ENCODE measurements around the gene FBXO41. TPM values are rescaled to one million over a fixed set of nuclear protein-coding genes. Genes with fewer than 3 reads are reported as not detected.

The FBXO41 gene
- total and polyA plus RNA-seq, 9 of the 15 experiments (the other 6 are each of a cell fraction or from before 2014, with no cell fraction given): 0.21 to 8.2 (median 3.5) TPM

DNA sequence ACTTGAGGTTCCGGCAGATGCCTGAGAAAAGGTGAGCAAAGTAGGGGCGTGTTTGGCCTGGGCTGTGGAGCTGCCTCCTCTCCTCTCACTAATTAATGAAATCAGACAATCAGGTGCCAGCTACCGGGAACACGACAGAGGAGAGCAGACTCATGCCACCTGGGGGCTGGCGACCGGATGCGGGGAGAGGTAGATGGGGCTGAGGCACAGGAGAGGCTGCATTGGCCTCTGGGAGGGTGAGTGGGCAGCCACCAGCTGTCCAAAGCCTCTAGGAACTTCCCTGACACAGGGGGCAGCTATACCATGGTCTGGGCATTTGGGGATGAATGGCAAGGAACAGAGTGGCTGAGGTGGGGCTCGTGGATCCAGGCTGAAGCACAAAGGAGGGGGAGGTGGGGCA lies 25.0 kb downstream of the FBXO41 start:
- H3K4me2 ChIP-seq (ENCODE audit: insufficient read depth, low read length): no peak overlapping the region
- no peak overlapping the region for H3K4me3 ChIP-seq
- no peaks in the 10 kb centered on the region for H3K79me2 ChIP-seq (ENCODE audit: control insufficient read depth, insufficient read depth, low read length)
- peaks cover 8% of the 10 kb centered on the region; the same call in 2 of the 3 replicates for H3K36me3 ChIP-seq (ENCODE audit: control insufficient read depth, insufficient read depth, low read length)
- no peaks in the 10 kb centered on the region for H3K9me3 ChIP-seq (replicated peaks; ENCODE audit: control insufficient read depth, insufficient read depth, low read depth, low read length)
- intact Hi-C loops (cut with micrococcal nuclease) (loop anchor here (5.0 to 10.0 kb wide), 2 partner anchors 82 to 274 kb away; no protein-coding TSS in a partner anchor), in situ Hi-C loops (cut with MboI) (no loop called here)
- BruUV-seq (replicated peaks): no TSS peak
- FAIRE-seq (no peak), ATAC-seq (no peak), DNase-seq (ENCODE audit: extremely low read depth in 1 of 4, low spot score in 3 of 4) (no peak)
- H3K27ac ChIP-seq (ENCODE audit: extremely low read depth, low read depth, low read length): no peak overlapping the region
- no peaks in the 10 kb centered on the region for H3K9me1 ChIP-seq (ENCODE audit: control insufficient read depth, insufficient read depth, low read length)
- no peaks in the 10 kb centered on the region for H3K27me3 ChIP-seq (ENCODE audit: control insufficient read depth in 2 of 2, insufficient read depth in 2 of 2, low read length in 2 of 2)
- peaks cover 6% of the 10 kb centered on the region; the same call in 1 of the 2 replicates for H4K20me1 ChIP-seq (replicated peaks; ENCODE audit: control insufficient read depth, insufficient read depth, low read length)
- no peak overlapping the region for H2AFZ ChIP-seq (ENCODE audit: low read depth, low read length)
- peaks cover 2 to 19% of the 10 kb centered on the region in 2 experiments; a peak in 2 of 5 replicates for H3K4me1 ChIP-seq (replicated peaks in 1 of 2; ENCODE audit: control insufficient read depth in 2 of 2, insufficient read depth in 2 of 2, low read length in 2 of 2)
- ChIA-PET CTCF (ENCODE audit: low intra/inter-chr PET ratio) (interaction anchor here (1.0 to 2.0 kb wide), 2 partner anchors 101 to 366 kb away, joined by 3 to 10 read pairs; no protein-coding TSS in a partner anchor), POLR2A (interaction anchor here (0.7 kb wide), 2 partner anchors 21 to 82 kb away, joined by 4 to 5 read pairs; no protein-coding TSS in a partner anchor)
- H3K9ac ChIP-seq (ENCODE audit: insufficient read depth in 1 of 2, low read depth in 2 of 2, low read length in 2 of 2): peak overlapping the region in 1 of 2 experiments; percentile 26; a peak in 1 of 4 replicates
- WGBS (ENCODE audit: insufficient coverage, low coverage, missing lambda C conversion rate): 56% methylated on average over 8 of the region's 8 CpGs
- TF ChIP-seq SMAD2 (IDR thresholded peaks at IDR 0.05; ENCODE audit: low read depth, low read length): no peak
- TF ChIP-seq CBFA2T2 (conservative IDR thresholded peaks at IDR 0.05): no peak
- TF ChIP-seq, protein P1, sequence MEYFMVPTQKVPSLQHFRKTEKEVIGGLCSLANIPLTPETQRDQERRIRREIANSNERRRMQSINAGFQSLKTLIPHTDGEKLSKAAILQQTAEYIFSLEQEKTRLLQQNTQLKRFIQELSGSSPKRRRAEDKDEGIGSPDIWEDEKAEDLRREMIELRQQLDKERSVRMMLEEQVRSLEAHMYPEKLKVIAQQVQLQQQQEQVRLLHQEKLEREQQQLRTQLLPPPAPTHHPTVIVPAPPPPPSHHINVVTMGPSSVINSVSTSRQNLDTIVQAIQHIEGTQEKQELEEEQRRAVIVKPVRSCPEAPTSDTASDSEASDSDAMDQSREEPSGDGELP (CRISPR knock-in tag; IDR thresholded peaks at IDR 0.05; ENCODE audit: borderline replicate concordance): no peak
- TF ChIP-seq COPS2 (conservative IDR thresholded peaks at IDR 0.05): no peak
- TF ChIP-seq DIDO1 (tag; IDR thresholded peaks at IDR 0.05; ENCODE audit: low read depth): no peak
- TF ChIP-seq, protein P2, sequence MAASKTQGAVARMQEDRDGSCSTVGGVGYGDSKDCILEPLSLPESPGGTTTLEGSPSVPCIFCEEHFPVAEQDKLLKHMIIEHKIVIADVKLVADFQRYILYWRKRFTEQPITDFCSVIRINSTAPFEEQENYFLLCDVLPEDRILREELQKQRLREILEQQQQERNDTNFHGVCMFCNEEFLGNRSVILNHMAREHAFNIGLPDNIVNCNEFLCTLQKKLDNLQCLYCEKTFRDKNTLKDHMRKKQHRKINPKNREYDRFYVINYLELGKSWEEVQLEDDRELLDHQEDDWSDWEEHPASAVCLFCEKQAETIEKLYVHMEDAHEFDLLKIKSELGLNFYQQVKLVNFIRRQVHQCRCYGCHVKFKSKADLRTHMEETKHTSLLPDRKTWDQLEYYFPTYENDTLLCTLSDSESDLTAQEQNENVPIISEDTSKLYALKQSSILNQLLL (CRISPR knock-in tag; IDR thresholded peaks at IDR 0.05; ENCODE audit: borderline replicate concordance): no peak
- no peak for TF ChIP-seq TEAD1 (CRISPR knock-in tag; IDR thresholded peaks at IDR 0.05)
- TF ChIP-seq RBM14 (IDR thresholded peaks at IDR 0.05; ENCODE audit: borderline replicate concordance, insufficient read depth, low read depth, low read length): no peak
- TF ChIP-seq ETS2 (tag; IDR thresholded peaks at IDR 0.05; ENCODE audit: borderline replicate concordance, poor library complexity, severe bottlenecking): no peak
- no peak for TF ChIP-seq ADNP (tag; IDR thresholded peaks at IDR 0.05)
- no peak for TF ChIP-seq THRAP3 (IDR thresholded peaks at IDR 0.05; ENCODE audit: borderline replicate concordance)
- TF ChIP-seq GATA2 (CRISPR knock-in tag; IDR thresholded peaks at IDR 0.05): no peak
- TF ChIP-seq, protein P3, sequence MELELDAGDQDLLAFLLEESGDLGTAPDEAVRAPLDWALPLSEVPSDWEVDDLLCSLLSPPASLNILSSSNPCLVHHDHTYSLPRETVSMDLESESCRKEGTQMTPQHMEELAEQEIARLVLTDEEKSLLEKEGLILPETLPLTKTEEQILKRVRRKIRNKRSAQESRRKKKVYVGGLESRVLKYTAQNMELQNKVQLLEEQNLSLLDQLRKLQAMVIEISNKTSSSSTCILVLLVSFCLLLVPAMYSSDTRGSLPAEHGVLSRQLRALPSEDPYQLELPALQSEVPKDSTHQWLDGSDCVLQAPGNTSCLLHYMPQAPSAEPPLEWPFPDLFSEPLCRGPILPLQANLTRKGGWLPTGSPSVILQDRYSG (tag; conservative IDR thresholded peaks at IDR 0.05; ENCODE audit: low read depth): no peak
- no peak for TF ChIP-seq POLR2H (tag; IDR thresholded peaks at IDR 0.05; ENCODE audit: low read depth)
- TF ChIP-seq NCOA1 (IDR thresholded peaks at IDR 0.05; ENCODE audit: low read depth): no peak
- TF ChIP-seq, protein P4, sequence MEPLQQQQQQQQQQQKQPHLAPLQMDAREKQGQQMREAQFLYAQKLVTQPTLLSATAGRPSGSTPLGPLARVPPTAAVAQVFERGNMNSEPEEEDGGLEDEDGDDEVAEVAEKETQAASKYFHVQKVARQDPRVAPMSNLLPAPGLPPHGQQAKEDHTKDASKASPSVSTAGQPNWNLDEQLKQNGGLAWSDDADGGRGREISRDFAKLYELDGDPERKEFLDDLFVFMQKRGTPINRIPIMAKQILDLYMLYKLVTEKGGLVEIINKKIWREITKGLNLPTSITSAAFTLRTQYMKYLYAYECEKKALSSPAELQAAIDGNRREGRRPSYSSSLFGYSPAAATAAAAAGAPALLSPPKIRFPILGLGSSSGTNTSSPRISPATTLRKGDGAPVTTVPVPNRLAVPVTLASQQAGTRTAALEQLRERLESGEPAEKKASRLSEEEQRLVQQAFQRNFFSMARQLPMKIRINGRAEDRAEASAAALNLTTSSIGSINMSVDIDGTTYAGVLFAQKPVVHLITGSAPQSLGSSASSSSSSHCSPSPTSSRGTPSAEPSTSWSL (CRISPR knock-in tag; IDR thresholded peaks at IDR 0.05; ENCODE audit: borderline replicate concordance): no peak
